ENCODE measurements around the gene NABP1. TPM values are rescaled to one million over a fixed set of nuclear protein-coding genes. Genes with fewer than 3 reads are reported as not detected.

Gene NABP1
- total RNA-seq, 6 donors from 2014 or later = 35.7 to 137 (median 46.9) TPM

DNA sequence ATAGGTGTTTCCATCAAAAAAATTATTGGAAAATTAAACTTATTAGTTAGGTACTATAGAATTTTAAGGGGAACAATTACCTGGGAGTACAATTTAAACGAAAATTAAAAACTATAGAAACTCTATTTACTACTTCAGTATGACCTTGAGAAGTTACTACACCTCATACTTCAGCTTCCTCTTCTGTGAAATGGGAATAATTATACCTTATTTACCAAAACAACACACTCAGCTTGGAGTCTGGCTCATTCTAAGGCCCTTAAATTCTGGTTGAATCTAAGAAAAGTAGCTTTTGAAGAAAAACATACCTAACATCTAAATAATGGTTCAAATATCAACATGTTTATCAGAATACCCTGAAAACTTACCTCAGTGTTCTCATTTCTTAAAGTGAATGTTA is 2.7 kb downstream of the NABP1 start:
- DNase-seq (no peak), ATAC-seq (ENCODE audit: low FRiP score in 2 of 2) (no peak)
- no peaks in the 10 kb centered on the region for H3K27me3 ChIP-seq
- peaks cover 8 to 40% (median 17%) of the 10 kb centered on the region in 4 donors for H3K36me3 ChIP-seq
- peak overlapping the region; percentile 97 to 98 (median 98) for H3K27ac ChIP-seq
- TF ChIP-seq, protein P1, sequence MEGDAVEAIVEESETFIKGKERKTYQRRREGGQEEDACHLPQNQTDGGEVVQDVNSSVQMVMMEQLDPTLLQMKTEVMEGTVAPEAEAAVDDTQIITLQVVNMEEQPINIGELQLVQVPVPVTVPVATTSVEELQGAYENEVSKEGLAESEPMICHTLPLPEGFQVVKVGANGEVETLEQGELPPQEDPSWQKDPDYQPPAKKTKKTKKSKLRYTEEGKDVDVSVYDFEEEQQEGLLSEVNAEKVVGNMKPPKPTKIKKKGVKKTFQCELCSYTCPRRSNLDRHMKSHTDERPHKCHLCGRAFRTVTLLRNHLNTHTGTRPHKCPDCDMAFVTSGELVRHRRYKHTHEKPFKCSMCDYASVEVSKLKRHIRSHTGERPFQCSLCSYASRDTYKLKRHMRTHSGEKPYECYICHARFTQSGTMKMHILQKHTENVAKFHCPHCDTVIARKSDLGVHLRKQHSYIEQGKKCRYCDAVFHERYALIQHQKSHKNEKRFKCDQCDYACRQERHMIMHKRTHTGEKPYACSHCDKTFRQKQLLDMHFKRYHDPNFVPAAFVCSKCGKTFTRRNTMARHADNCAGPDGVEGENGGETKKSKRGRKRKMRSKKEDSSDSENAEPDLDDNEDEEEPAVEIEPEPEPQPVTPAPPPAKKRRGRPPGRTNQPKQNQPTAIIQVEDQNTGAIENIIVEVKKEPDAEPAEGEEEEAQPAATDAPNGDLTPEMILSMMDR (IDR thresholded peaks at IDR 0.05) = no peak
- TF ChIP-seq POLR2A (IDR thresholded peaks at IDR 0.05) (no peak), EP300 (IDR thresholded peaks at IDR 0.05) (no peak)
- peak overlapping the region in 3 of 4 donors; percentile 19 to 77 (median 59) for H3K4me3 ChIP-seq
- WGBS, 2 donors = 79 to 83% methylated on average over 1 of the region's 1 CpG
- no peaks in the 10 kb centered on the region for H3K9me3 ChIP-seq
- peaks cover 23 to 35% (median 27%) of the 10 kb centered on the region in 4 donors for H3K4me1 ChIP-seq

DNA sequence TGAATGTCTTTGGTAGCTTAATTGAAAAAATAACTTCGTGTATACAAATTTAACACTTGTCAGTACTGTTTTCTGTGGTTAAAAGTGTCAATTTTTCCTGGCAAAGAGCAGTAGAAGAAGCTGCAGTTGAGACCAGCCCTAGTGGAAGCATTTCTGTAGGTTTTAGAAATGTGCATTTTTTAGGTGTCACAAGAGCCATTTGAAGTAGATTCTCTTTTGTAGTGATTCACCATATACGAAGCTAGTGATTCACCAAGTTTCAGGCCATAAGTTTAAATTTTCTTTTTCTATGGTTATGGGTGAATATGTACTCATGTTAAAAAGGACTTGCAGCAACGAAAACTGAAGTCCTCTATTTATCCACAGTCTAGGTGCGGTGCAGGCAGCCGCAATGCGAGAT is 4.2 kb downstream of the NABP1 start:
- Histone ChIP-seq H3K9me3 (no peaks in the 10 kb centered on the region), H3K36me3 (peaks cover 8 to 55% (median 19%) of the 10 kb centered on the region in 4 donors), H3K4me1 (peaks cover 16 to 26% (median 21%) of the 10 kb centered on the region in 4 donors), H3K27me3 (no peaks in the 10 kb centered on the region), H3K4me3 (peak overlapping the region in 1 of 4 donors; percentile 23), H3K27ac (no peak overlapping the region)
- ATAC-seq (ENCODE audit: low FRiP score in 2 of 2) (no peak), DNase-seq (no peak)
- WGBS, 2 donors = 94% methylated on average over 6 of the region's 6 CpGs
- no peak for TF ChIP-seq EP300 (IDR thresholded peaks at IDR 0.05)
- TF ChIP-seq POLR2AphosphoS5 (IDR thresholded peaks at IDR 0.05) = no peak
- TF ChIP-seq POLR2A (IDR thresholded peaks at IDR 0.05) = no peak
- TF ChIP-seq, protein P1 (IDR thresholded peaks at IDR 0.05) = no peak

DNA sequence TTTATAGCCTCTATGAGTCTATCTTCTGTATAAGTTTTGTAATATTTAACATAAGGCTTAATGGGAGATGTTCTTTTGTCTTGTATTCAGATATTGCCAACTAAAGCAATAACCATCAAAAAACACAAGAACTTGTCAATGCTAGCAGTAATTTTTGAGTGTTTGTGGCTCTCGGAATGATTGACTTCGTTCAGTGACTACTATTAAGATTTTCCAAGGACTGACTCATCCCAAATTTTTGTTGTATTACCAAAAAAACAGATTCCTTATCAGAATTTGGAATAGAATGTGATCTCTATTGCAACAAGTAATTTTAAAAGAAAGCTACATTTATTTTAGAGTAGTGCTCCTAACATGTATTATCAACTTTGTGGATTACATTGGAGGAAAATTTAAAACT is 8.1 kb downstream of the NABP1 start:
- Histone ChIP-seq H3K27ac (peak overlapping the region in 1 of 4 donors; percentile 20), H3K4me1 (peaks cover 13 to 27% (median 22%) of the 10 kb centered on the region in 4 donors), H3K27me3 (no peaks in the 10 kb centered on the region), H3K4me3 (no peak overlapping the region), H3K9me3 (no peaks in the 10 kb centered on the region), H3K36me3 (peaks cover 11 to 70% (median 22%) of the 10 kb centered on the region in 4 donors)
- 95 to 97% methylated on average over 2 of the region's 2 CpGs for WGBS, 2 donors
- DNase-seq = no peak
- TF ChIP-seq EP300 (IDR thresholded peaks at IDR 0.05) (no peak), POLR2AphosphoS5 (IDR thresholded peaks at IDR 0.05) (no peak), POLR2A (IDR thresholded peaks at IDR 0.05) (no peak)
- TF ChIP-seq, protein P1 (IDR thresholded peaks at IDR 0.05) = no peak
- no peak for ATAC-seq (ENCODE audit: low FRiP score in 2 of 2)

DNA sequence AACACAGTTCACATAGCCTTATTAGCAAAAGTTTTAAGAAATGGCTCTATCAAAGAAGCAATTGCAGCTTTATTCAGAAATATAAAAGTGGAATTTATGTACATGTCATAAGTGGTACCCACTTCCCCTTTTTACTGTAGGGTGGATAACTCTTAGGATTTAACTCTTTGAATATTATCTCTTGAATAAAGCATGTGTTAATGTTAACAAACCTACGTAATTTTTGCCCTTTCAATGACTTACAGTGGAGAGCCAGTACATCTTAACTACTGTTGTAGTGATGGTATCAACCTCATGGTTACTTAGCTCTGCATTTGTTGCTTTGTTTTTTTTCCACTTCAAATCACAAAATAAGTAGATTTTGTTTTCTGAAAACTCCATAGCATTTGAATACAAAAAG is 8.8 kb downstream of the NABP1 start:
- Histone ChIP-seq H3K27me3 (no peaks in the 10 kb centered on the region), H3K27ac (peak overlapping the region in 1 of 4 donors; percentile 20), H3K9me3 (no peaks in the 10 kb centered on the region), H3K36me3 (peaks cover 11 to 69% (median 22%) of the 10 kb centered on the region in 4 donors), H3K4me3 (no peak overlapping the region), H3K4me1 (peaks cover 9 to 31% (median 25%) of the 10 kb centered on the region in 4 donors)
- 74 to 75% methylated on average over 1 of the region's 1 CpG for whole genome bisulfite sequencing, 2 donors
- DNase-seq (no peak), ATAC-seq (ENCODE audit: low FRiP score in 2 of 2) (no peak)
- no peak for TF ChIP-seq POLR2A (IDR thresholded peaks at IDR 0.05)
- TF ChIP-seq, protein P1 (IDR thresholded peaks at IDR 0.05) = no peak

DNA sequence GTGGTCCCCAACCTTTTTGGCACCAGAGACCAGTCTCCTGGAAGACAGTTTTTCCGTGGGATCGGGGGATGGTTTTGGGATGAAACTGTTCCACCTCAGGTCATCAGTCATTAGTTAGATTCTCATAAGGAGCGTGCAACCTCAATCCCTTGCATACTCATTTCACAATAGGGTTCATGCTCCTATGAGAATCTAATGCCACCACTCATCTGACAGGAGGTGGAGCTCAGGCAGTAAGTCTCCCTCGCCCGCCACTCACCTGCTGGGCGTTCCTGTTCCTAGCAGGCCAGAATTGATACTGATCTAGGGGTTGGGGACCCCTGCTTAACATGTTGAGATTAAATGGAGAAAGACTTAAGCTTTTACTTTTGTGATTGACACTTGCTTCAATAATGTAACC is 9.9 kb downstream of the NABP1 start:
- Histone ChIP-seq H3K4me1 (peaks cover 9 to 29% (median 22%) of the 10 kb centered on the region in 4 donors), H3K27me3 (no peaks in the 10 kb centered on the region), H3K36me3 (peaks cover 8 to 57% (median 19%) of the 10 kb centered on the region in 4 donors), H3K27ac (no peak overlapping the region), H3K4me3 (no peak overlapping the region), H3K9me3 (no peaks in the 10 kb centered on the region)
- TF ChIP-seq POLR2AphosphoS5 (IDR thresholded peaks at IDR 0.05) = no peak
- no peak for TF ChIP-seq POLR2A (IDR thresholded peaks at IDR 0.05)
- no peak for TF ChIP-seq EP300 (IDR thresholded peaks at IDR 0.05)
- TF ChIP-seq, protein P1 (IDR thresholded peaks at IDR 0.05) = no peak
- WGBS, 2 donors = 86 to 93% methylated on average over 6 of the region's 6 CpGs
- ATAC-seq (ENCODE audit: low FRiP score in 2 of 2) = no peak
- no peak for DNase-seq
